ENCODE measurements around the gene TAC4. TPM values are rescaled to one million over a fixed set of nuclear protein-coding genes. Genes with fewer than 3 reads are reported as not detected.
"Not testable (repeated sequence)": the region's sequence is repeated elsewhere in the genome, so short reads cannot be mapped to it uniquely, and the experiment has no call there.

The TAC4 gene
- total and polyA plus RNA-seq, 2 experiments from 2014 or later, result 0.78 TPM; not detected in 1

DNA sequence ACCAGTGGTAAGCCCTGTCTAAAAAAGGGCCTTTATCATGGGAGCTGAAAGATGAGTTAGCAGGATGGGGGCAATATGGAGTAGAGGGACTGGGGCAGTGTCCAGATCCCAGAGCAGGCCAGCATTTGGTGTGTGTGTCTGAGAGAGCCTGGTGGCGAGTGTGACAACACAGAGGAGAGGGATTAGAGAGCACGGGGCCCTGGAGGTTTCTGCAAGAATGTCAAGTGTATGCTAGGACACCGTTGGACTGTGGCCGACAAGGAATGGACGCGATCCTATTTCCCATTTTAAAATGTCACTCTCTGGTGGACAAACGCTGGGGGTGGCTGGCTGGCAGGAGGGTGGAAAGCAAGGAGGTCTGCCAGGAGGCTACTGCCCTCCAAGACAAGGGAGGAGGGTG lies 12.4 kb downstream of the TAC4 start:
- H3K9me3 ChIP-seq (ENCODE audit: low read depth), result no peaks in the 10 kb centered on the region
- no peak for DNase-seq (ENCODE audit: low read depth in 1 of 2, low spot score in 1 of 2)
- H3K27me3 ChIP-seq, result no peaks in the 10 kb centered on the region
- no peak overlapping the region for H3K27ac ChIP-seq
- H3K4me3 ChIP-seq, result no peak overlapping the region
- TF ChIP-seq, protein P1, sequence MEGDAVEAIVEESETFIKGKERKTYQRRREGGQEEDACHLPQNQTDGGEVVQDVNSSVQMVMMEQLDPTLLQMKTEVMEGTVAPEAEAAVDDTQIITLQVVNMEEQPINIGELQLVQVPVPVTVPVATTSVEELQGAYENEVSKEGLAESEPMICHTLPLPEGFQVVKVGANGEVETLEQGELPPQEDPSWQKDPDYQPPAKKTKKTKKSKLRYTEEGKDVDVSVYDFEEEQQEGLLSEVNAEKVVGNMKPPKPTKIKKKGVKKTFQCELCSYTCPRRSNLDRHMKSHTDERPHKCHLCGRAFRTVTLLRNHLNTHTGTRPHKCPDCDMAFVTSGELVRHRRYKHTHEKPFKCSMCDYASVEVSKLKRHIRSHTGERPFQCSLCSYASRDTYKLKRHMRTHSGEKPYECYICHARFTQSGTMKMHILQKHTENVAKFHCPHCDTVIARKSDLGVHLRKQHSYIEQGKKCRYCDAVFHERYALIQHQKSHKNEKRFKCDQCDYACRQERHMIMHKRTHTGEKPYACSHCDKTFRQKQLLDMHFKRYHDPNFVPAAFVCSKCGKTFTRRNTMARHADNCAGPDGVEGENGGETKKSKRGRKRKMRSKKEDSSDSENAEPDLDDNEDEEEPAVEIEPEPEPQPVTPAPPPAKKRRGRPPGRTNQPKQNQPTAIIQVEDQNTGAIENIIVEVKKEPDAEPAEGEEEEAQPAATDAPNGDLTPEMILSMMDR (IDR thresholded peaks at IDR 0.05; ENCODE audit: low read depth, low read length), result no peak
- H3K36me3 ChIP-seq, result peaks cover 10% of the 10 kb centered on the region
- H3K4me1 ChIP-seq (ENCODE audit: low read depth), result peaks cover 6% of the 10 kb centered on the region

GRCh38 chr17:49834118-49834743 lies 13.6 kb downstream of the TAC4 start:
- DNase-seq (ENCODE audit: low read depth in 1 of 2, low spot score in 1 of 2), result no peak
- Histone ChIP-seq H3K27me3 (no peaks in the 10 kb centered on the region), H3K4me1 (ENCODE audit: low read depth) (peaks cover under 1% of the 10 kb centered on the region)

DNA sequence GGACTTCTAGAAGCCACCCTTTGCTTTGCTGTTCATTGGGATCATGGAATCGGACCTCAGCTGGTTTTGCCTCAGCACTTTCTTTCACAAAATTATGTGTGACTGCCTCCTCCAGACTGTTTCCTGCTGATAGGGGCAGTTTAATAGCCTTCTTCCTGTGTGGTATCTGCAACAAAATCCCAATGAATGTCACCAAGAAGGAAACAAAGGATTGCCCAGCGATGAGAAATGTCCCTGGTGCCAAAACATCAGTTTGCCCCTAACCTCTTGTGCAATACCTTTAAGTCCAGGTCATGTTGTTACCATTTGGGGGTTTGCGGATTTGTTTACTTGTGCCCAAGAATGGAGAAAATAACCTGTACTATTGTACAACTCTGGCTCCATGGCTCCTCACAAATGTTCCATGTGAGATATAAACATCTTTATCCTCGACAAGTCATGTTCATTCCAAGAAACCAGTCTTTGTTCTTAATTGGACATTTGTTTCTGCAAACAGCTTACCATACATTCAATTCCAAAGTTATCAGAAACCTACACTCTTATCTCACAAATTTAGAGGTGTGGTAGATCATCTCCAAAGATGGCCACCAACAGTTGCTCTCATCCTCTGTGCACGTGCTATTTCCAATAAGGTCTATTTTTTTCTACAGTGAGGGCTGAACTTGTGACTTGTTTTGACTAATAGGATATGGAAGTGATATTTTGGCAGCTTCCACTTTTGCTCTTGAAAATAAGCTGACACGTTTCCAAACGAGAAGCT lies 14.8 kb downstream of the TAC4 start:
- TF ChIP-seq, protein P1 (IDR thresholded peaks at IDR 0.05; ENCODE audit: low read depth, low read length), result no peak
- H3K27me3 ChIP-seq, result no peaks in the 10 kb centered on the region
- H3K4me1 ChIP-seq (ENCODE audit: low read depth), result no peaks in the 10 kb centered on the region
- H3K4me3 ChIP-seq, result no peak overlapping the region
- peaks cover 18% of the 10 kb centered on the region for H3K36me3 ChIP-seq
- no peaks in the 10 kb centered on the region for H3K9me3 ChIP-seq (ENCODE audit: low read depth)
- peak in 1 of 2 donors; percentile 25 for DNase-seq (ENCODE audit: low read depth in 1 of 2, low spot score in 1 of 2)
- peak overlapping the region; percentile 2 for H3K27ac ChIP-seq

More at GRCh38 chr17:49834118-49834743, 13.6 kb downstream of the TAC4 start:
- H3K4me3 ChIP-seq, result no peak overlapping the region
- no peaks in the 10 kb centered on the region for H3K9me3 ChIP-seq (ENCODE audit: low read depth)
- H3K36me3 ChIP-seq, result peaks cover 13% of the 10 kb centered on the region
- TF ChIP-seq, protein P1 (IDR thresholded peaks at IDR 0.05; ENCODE audit: low read depth, low read length), result no peak
- H3K27ac ChIP-seq, result no peak overlapping the region

DNA sequence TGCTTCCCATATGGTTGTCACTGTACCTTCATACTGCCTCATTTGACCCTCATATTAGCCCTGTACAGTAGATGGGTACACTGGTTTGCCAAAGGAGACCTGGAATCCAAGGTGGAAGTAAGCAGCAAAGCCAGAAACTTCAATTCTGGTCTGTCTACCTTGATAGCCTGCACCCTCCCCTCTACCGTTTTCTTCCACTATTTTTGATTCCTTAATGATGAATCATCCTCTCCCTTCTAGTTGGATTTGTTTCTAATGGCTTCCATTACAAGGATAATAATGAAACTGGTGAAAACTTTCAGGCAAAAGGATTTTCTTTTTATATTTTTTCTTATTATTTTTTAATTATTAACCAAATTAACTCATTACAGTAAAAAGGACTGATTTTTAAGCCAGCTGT lies 17.3 kb downstream of the TAC4 start:
- no peaks in the 10 kb centered on the region for H3K9me3 ChIP-seq (ENCODE audit: low read depth)
- H3K4me3 ChIP-seq, result no peak overlapping the region
- peaks cover under 1% of the 10 kb centered on the region for H3K4me1 ChIP-seq (ENCODE audit: low read depth)
- H3K27ac ChIP-seq, result no peak overlapping the region
- peak in 1 of 2 donors; percentile 21 for DNase-seq (ENCODE audit: low read depth in 1 of 2, low spot score in 1 of 2)
- no peaks in the 10 kb centered on the region for H3K27me3 ChIP-seq
- H3K36me3 ChIP-seq, result peaks cover 35% of the 10 kb centered on the region
- TF ChIP-seq, protein P1 (IDR thresholded peaks at IDR 0.05; ENCODE audit: low read depth, low read length), result no peak

- no peaks in the 10 kb centered on the region for H3K9me3 ChIP-seq (ENCODE audit: low read depth)
- H3K27ac ChIP-seq, result no peak overlapping the region
- H3K27me3 ChIP-seq, result no peaks in the 10 kb centered on the region
- peaks cover 45% of the 10 kb centered on the region for H3K36me3 ChIP-seq
- no peak overlapping the region for H3K4me3 ChIP-seq
- TF ChIP-seq, protein P1 (IDR thresholded peaks at IDR 0.05; ENCODE audit: low read depth, low read length), result no peak
- H3K4me1 ChIP-seq (ENCODE audit: low read depth), result peaks cover 8% of the 10 kb centered on the region
- no peak for DNase-seq (ENCODE audit: low read depth in 1 of 2, low spot score in 1 of 2)
Measured at GRCh38 chr17:49829026-49829425, 18.8 kb downstream of the TAC4 start.

GRCh38 chr17:49828325-49828724 lies 19.5 kb downstream of the TAC4 start:
- H3K27ac ChIP-seq; H3K4me1 ChIP-seq (ENCODE audit: low read depth); H3K9me3 ChIP-seq (ENCODE audit: low read depth); H3K27me3 ChIP-seq; H3K4me3 ChIP-seq: not testable (repeated sequence)
- H3K36me3 ChIP-seq, result peaks cover 50% of the 10 kb centered on the region
- peak in 1 of 2 donors; percentile 46 for DNase-seq (ENCODE audit: low read depth in 1 of 2, low spot score in 1 of 2)

All from cardiac muscle cell (in vitro differentiated cells and primary cell).